ENCODE measurements around the gene OCRL. TPM values are rescaled to one million over a fixed set of nuclear protein-coding genes. Genes with fewer than 3 reads are reported as not detected.
"Not testable (repeated sequence)": the region's sequence is repeated elsewhere in the genome, so short reads cannot be mapped to it uniquely, and the experiment has no call there.

The OCRL gene
- polyA plus RNA-seq, 1 donor (not counting 4 experiments of a cell fraction or from before 2014, with no cell fraction given): 27.9 TPM

GRCh38 chrX:129553619-129554288 is 13.7 kb downstream of the OCRL start:
- TF ChIP-seq CTCF (optimal IDR thresholded peaks at IDR 0.05 in 1 of 3, IDR thresholded peaks at IDR 0.05 in 1 of 3, conservative IDR thresholded peaks at IDR 0.05 in 1 of 3; ENCODE audit: extremely low read depth in 1 of 3, insufficient read depth in 2 of 3, low read length in 3 of 3) (no peak), EZH2 (IDR thresholded peaks at IDR 0.05; ENCODE audit: low read length) (no peak)
- Histone ChIP-seq H3K9me1 (ENCODE audit: control insufficient read depth, extremely low read depth, insufficient read depth, low read length) (no peaks in the 10 kb centered on the region), H3K27me3 (ENCODE audit: control insufficient read depth, extremely low read depth, insufficient read depth, low read length) (no peaks in the 10 kb centered on the region), H3K9me3 (ENCODE audit: control insufficient read depth, low read depth, low read length) (no peaks in the 10 kb centered on the region), H3K79me2 (ENCODE audit: control insufficient read depth, insufficient read depth, low read length) (no peaks in the 10 kb centered on the region), H2AFZ (ENCODE audit: control insufficient read depth, low read length) (no peak overlapping the region), H3K4me2 (ENCODE audit: control insufficient read depth, extremely low read depth, insufficient read depth, low read depth, low read length) (no peak overlapping the region), H3K9ac (ENCODE audit: control insufficient read depth, extremely low read depth, insufficient read depth, low read length) (no peak overlapping the region), H3K4me1 (ENCODE audit: control insufficient read depth, extremely low read depth, insufficient read depth, low read length) (no peaks in the 10 kb centered on the region), H4K20me1 (ENCODE audit: control insufficient read depth, extremely low read depth, insufficient read depth, low read length) (no peaks in the 10 kb centered on the region), H3K4me3 (ENCODE audit: control insufficient read depth in 2 of 3, extremely low read depth in 1 of 3, insufficient read depth in 2 of 3, low read depth in 1 of 3, low read length in 3 of 3) (no peak overlapping the region), H3K27ac (ENCODE audit: control insufficient read depth, insufficient read depth, low read length) (no peak overlapping the region), H3K36me3 (ENCODE audit: control insufficient read depth in 2 of 2, extremely low read depth in 1 of 2, insufficient read depth in 2 of 2, low read length in 2 of 2) (no peaks in the 10 kb centered on the region)
- FAIRE-seq (no peak), DNase-seq (ENCODE audit: low read depth, low spot score) (no peak)
- dilution Hi-C loops (cut with MboI; ENCODE audit: extremely low pct_ligation_motif_present, low sequenced_read_pairs): no loop called here

GRCh38 chrX:129554816-129555215 is 14.8 kb downstream of the OCRL start:
- H3K9ac ChIP-seq (ENCODE audit: control insufficient read depth, extremely low read depth, insufficient read depth, low read length); H3K27ac ChIP-seq (ENCODE audit: control insufficient read depth, insufficient read depth, low read length); H3K4me2 ChIP-seq (ENCODE audit: control insufficient read depth, extremely low read depth, insufficient read depth, low read depth, low read length); H3K9me1 ChIP-seq (ENCODE audit: control insufficient read depth, extremely low read depth, insufficient read depth, low read length); H3K4me1 ChIP-seq (ENCODE audit: control insufficient read depth, extremely low read depth, insufficient read depth, low read length); H4K20me1 ChIP-seq (ENCODE audit: control insufficient read depth, extremely low read depth, insufficient read depth, low read length); DNase-seq (ENCODE audit: low read depth, low spot score); H3K9me3 ChIP-seq (ENCODE audit: control insufficient read depth, low read depth, low read length); H3K27me3 ChIP-seq (ENCODE audit: control insufficient read depth, extremely low read depth, insufficient read depth, low read length); H3K79me2 ChIP-seq (ENCODE audit: control insufficient read depth, insufficient read depth, low read length); H2AFZ ChIP-seq (ENCODE audit: control insufficient read depth, low read length); FAIRE-seq; H3K4me3 ChIP-seq (ENCODE audit: control insufficient read depth in 2 of 3, extremely low read depth in 1 of 3, insufficient read depth in 2 of 3, low read depth in 1 of 3, low read length in 3 of 3); dilution Hi-C loops (cut with MboI; ENCODE audit: extremely low pct_ligation_motif_present, low sequenced_read_pairs); H3K36me3 ChIP-seq (ENCODE audit: control insufficient read depth in 2 of 2, extremely low read depth in 1 of 2, insufficient read depth in 2 of 2, low read length in 2 of 2): not testable (repeated sequence)

GRCh38 chrX:129556806-129557315 is 16.8 kb downstream of the OCRL start:
- H3K4me2 ChIP-seq (ENCODE audit: control insufficient read depth, extremely low read depth, insufficient read depth, low read depth, low read length): no peak overlapping the region
- dilution Hi-C loops (cut with MboI; ENCODE audit: extremely low pct_ligation_motif_present, low sequenced_read_pairs): no loop called here
- TF ChIP-seq EZH2 (IDR thresholded peaks at IDR 0.05; ENCODE audit: low read length) (no peak), CTCF (optimal IDR thresholded peaks at IDR 0.05 in 1 of 3, IDR thresholded peaks at IDR 0.05 in 1 of 3, conservative IDR thresholded peaks at IDR 0.05 in 1 of 3; ENCODE audit: extremely low read depth in 1 of 3, insufficient read depth in 2 of 3, low read length in 3 of 3) (no peak)
- H2AFZ ChIP-seq (ENCODE audit: control insufficient read depth, low read length): no peak overlapping the region
- H3K9me1 ChIP-seq (ENCODE audit: control insufficient read depth, extremely low read depth, insufficient read depth, low read length): no peaks in the 10 kb centered on the region
- no peak for FAIRE-seq
- H3K27me3 ChIP-seq (ENCODE audit: control insufficient read depth, extremely low read depth, insufficient read depth, low read length): no peaks in the 10 kb centered on the region
- H3K27ac ChIP-seq (ENCODE audit: control insufficient read depth, insufficient read depth, low read length): no peak overlapping the region
- no peak overlapping the region for H3K9ac ChIP-seq (ENCODE audit: control insufficient read depth, extremely low read depth, insufficient read depth, low read length)
- H3K36me3 ChIP-seq (ENCODE audit: control insufficient read depth in 2 of 2, extremely low read depth in 1 of 2, insufficient read depth in 2 of 2, low read length in 2 of 2): no peaks in the 10 kb centered on the region
- no peak for DNase-seq (ENCODE audit: low read depth, low spot score)
- H3K4me3 ChIP-seq (ENCODE audit: control insufficient read depth in 2 of 3, extremely low read depth in 1 of 3, insufficient read depth in 2 of 3, low read depth in 1 of 3, low read length in 3 of 3): no peak overlapping the region
- no peaks in the 10 kb centered on the region for H3K4me1 ChIP-seq (ENCODE audit: control insufficient read depth, extremely low read depth, insufficient read depth, low read length)
- H3K79me2 ChIP-seq (ENCODE audit: control insufficient read depth, insufficient read depth, low read length): no peaks in the 10 kb centered on the region
- H3K9me3 ChIP-seq (ENCODE audit: control insufficient read depth, low read depth, low read length): no peaks in the 10 kb centered on the region
- H4K20me1 ChIP-seq (ENCODE audit: control insufficient read depth, extremely low read depth, insufficient read depth, low read length): no peaks in the 10 kb centered on the region

Data from keratinocyte (primary cell).